Activated CD8-positive, alpha-beta memory T cell treated with anti-CD3 and anti-CD28 coated beads for 1 hour (primary cell): ENCODE data around the gene PRKAG2.
"Not testable (repeated sequence)": the region's sequence is repeated elsewhere in the genome, so short reads cannot be mapped to it uniquely, and the experiment has no call there.

Source experiments
- DNase-seq, 2 donors: peaks; one replicate each; pipeline ENCODE4 v3.0.0-alpha.2; 2020; ENCODE audit warnings: low read depth in 1 of 2; ENCODE audit errors: extremely low read depth in 1 of 2

PRKAG2 gene

DNA sequence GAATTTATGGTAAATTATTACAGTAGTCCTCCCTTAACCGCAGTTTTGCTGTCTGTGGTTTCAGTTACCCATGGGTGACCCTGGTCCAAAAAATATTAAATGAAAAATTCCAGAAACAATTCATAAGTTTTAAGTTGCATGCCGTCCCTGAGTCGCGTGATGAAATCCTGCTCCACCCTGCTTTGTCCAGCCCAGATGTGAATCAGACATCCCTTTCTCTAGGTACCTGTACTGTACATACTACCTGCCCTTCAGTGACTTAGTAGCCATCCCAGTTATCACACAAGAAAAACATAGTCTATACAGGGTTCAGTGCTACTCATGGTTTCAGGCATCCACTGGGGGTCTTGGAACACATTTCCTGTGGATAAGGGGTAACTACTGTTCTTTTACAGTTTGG lies 336.8 kb downstream of the PRKAG2 start:
- no peak for DNase-seq

- no peak for DNase-seq
Observed at GRCh38 chr7:151539088-151539671, 337.7 kb downstream of the PRKAG2 start.

DNA sequence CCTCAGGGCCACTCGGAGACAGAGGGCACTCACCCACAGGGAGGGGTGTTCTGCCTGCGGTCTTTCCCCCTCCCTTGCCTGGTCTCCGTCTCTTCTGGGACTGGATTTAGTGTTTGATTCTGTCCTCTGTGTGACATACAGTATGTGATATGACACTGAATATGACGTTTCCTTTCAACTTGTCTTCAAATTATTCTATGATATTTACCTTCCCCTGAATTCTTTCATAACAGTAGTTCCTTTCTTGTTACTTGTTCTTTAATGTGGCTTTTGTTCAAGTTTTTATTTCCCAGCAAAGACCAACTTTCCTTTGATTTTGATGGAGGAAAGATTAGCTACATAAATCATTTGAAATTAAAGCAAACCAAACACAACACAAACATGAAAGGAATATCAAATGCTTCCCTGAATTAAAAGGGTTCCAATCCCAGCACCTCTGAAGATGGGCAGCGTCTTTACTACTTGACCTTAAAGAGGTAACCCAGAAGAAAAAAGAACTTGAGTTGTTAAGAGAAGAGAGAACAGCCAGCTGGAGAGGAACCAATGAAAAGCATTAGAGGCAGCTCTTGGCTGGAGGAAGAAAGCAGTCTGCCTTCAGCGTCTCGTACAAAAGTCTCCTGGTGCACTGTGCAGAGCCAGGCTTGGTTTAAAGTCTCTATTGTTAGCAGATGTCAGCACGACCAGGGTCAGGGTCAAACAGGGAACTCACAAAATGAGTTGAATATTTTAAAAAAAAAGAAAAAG lies 338.9 kb downstream of the PRKAG2 start:
- no peak for DNase-seq

DNA sequence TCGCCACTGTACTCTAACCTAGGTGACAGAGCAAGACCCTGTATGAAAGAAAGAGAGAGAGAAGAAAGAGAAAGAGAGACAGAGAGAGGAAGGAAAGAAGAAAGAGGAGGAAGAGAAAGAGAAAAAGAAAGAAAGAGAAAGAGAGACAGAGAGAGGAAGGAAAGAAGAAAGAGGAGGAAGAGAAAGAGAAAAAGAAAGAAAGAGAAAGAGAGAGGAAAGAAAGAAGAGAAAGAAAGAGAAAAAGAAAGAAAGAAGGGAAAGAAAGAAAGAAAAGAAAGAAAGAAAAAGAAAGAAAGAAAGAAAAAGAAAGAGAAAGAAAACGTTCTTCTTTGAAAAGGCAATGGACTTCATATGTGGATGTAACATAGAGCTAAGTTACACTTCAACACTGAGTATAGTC lies 340.7 kb downstream of the PRKAG2 start:
- DNase-seq = not testable (repeated sequence)

DNA sequence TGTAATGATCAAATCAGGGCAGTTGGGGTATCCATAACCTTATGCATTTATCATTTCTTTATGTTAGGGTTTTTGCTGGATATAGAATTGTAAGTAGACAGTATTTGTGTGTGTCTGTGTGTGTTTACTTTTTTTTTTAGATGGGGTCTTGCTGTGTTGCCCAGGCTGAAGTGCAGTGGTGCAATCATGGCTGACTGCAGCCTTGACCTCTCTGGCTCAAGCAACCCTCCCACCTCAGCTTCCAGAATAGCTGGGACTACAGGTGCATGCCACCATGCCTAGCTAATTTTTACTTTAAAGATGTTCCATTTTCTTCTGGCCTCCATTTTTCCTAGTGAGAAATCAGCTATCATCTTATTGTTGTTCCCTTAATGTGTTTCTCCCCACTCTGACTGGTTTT lies 347.1 kb downstream of the PRKAG2 start:
- no peak for DNase-seq

DNA sequence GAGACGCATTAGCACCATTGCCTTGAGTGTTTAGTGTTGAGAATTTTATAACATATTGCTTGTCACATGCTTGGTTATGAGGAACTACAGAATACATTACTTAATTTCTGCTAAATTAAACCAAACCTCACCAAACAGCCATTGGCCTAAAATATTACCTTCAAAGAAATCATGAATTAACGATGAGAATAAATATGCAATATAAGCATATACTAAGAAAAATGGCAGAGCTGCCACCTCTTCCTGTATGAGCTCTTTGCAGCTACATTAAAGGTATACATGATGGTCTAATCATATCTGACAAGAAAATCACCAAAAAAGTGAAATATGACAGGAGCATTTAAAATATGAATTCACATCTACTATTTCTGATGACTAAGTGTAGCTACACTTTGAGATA lies 352.1 kb downstream of the PRKAG2 start:
- no peak for DNase-seq

- no peak for DNase-seq
Observed at GRCh38 chr7:151524331-151524730, 352.6 kb downstream of the PRKAG2 start.

DNA sequence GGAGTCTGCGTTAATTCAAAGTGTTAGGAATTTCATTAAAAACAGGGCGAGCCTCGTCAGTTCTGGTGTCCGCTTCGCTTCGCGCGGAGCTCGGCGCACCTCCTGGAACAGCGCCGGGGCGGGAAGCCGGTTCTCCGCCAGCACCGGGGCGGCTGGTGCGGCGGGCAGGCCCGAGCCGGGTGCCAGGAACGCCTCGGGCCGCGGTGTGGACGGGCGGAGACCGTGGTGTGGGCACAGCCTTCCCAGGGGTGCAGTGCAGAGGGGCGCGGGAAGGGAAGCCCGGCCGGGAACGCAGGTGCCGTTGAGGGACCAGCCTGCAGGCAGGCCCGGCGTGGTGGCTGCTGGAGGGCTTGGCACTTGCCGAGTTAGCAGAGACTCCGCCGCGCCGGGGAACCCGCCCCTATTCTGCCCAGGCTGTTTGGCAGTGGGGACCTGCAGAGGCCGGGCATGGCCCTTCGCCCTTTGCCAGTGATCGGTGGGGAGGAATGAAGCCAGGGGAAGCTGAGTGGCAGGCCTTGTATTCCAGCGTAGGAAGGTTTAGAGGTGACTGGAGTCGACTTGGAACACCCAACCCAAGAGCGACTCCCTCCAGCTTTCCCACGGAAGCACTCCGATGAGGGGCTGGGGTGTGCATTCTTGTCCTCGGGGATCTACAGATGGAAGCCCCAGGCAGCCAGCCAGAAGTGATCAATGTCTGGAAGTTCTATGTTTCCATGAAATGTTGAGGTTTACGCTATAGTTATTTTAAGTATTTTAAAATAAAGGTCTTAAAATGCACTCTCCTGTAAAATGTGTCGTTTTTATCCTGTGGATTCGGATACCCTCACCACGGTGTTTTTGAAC lies 356.3 kb downstream of the PRKAG2 start:
- DNase-seq = peak in 1 of 2 donors; percentile 5

GRCh38 chr7:151519765-151520418 lies 357.0 kb downstream of the PRKAG2 start, which contains the start of gene RHEB:
Gene RHEB (minus strand): TSS chr7:151519895. CDS start chr7:151519511, 384 bp downstream.
- peak; percentile 97 to 99 for DNase-seq

DNA sequence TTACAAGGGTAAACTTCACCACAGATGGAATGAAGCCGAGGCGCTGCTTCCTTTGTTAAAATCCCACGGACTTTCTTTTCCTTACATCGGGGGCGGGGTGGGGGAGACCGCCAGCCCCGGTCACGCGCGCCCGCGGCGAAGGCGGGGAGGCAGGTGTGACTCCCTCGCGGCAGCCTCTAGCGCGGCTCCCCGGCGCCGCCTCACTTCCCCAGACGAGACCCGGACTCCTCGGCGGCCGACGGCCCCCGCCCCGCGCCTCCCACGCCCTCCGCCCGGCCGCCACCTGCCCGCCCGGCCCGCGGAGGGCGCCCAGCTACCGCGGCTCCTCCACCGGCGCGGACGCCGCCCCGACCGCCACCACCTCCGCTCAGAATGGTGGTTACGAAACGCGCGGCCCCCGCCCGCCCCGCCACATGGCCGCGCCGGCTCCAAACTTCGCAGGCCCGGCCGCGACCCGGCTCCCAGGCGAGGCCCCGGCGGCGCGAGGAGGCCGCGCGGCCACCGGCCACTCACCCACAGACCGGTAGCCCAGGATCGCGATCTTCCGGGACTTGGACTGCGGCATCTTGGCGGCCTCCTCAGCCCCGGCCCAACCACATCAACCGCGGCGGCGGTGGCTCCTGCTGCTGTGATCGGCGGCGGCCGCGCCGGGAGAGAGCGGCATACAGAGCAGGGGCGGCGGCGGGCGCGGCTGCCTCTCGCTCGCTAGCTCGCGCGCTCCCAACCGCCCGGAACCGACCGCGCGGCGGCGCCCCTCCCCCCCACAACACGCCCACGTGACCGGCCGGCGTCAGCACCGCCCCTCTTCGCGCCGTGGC lies 357.8 kb downstream of the PRKAG2 start:
- DNase-seq = peak; percentile 18 to 38

GRCh38 chr7:151518105-151518946 lies 358.6 kb downstream of the PRKAG2 start:
- peak; percentile 25 to 30 for DNase-seq

- DNase-seq = no peak
Observed at GRCh38 chr7:151517601-151518104, 359.3 kb downstream of the PRKAG2 start.

DNA sequence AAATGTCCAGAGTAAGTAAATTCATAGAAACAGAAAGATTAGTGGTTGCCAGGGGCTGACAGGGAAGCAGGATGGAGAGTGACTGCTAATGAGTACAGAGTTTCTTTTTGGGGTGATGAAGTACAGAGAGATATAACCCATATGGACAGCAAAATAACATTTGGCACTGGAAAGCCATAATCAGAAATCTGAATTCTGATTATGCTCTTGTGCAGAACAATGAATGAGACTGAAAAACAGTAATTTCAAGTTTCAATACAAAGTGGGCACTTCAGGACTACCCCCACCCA lies 361.7 kb downstream of the PRKAG2 start:
- DNase-seq = no peak

GRCh38 chr7:151514461-151515275 lies 362.2 kb downstream of the PRKAG2 start:
- DNase-seq = no peak

DNA sequence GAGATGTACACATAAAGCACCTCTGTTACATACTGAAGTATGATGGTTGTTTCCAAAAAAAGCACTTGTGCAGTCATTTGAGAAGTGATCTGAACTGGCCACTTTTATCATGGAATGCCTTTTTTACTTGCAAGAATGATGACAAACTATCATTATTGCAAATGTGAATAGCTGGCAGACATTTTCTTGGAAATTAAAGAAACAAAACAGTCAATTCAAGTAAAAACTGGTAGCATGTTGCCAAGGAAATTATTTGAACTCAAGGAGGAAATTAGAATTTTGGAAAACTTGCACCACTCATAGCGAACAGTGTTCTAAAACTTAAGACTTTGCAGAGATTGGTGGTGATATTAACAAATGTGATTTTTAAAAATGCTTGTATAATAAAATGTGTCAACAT lies 363.8 kb downstream of the PRKAG2 start:
- DNase-seq = no peak

- no peak for DNase-seq
Observed at GRCh38 chr7:151512353-151512752, 364.6 kb downstream of the PRKAG2 start.

- DNase-seq = no peak
Observed at GRCh38 chr7:151511946-151512345, 365.0 kb downstream of the PRKAG2 start.

- DNase-seq = no peak
Observed at GRCh38 chr7:151511270-151511669, 365.6 kb downstream of the PRKAG2 start.
